ENCODE results near the gene CNST. TPM values are rescaled to one million over a fixed set of nuclear protein-coding genes. Genes with fewer than 3 reads are reported as not detected.
"Not testable (repeated sequence)": the region's sequence is repeated elsewhere in the genome, so short reads cannot be mapped to it uniquely, and the experiment has no call there.

The CNST gene
- total RNA-seq, 1 donor from 2014 or later = 8.3 TPM

DNA sequence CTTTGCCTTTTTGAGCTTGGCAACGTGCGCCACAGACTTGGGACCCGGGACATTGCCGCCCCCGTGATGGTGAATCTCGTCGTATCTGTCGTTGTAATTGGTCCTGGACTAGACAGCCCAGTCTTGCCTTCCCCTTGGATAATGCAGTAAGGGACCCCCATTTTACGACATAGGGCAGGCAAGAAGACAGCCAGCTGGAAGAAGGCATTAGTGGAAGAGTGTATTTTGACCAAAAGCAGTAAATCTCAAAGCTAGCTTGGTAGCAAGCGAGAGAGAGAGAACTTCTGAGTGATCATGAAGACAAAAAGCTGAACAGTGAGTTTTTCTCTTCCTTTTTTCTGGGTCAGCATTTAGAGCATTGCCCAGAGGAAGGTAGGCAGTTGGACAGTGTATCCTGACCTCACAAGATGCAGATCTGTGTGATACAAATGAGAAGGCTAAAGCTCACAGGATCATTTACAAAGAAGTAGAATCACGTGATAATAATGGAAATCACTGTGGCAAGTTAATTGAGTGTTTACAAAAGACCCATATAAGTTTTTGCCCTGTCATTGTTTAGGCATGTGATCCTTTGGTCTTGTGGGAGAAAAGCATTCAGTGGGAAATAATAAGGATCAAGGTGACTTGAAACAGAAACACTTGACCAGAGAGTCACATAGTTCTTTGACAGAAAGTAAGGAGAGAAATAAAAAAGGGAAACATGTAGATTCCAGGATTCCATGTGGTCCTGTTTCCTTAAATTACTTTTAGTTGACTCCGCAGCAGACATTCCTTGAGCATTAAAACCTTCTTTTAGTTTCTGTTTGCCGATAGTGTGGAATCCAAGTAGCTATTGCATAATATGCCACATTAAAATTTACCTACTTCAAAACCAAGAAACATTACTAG, 66.3 kb downstream of the CNST start:
- peak; percentile 96 for DNase-seq (ENCODE audit: low read depth)
- no peak for TF ChIP-seq CTCF (conservative IDR thresholded peaks at IDR 0.05; ENCODE audit: low read depth, low read length)
- peak overlapping the region; percentile 42 for H3K4me3 ChIP-seq (ENCODE audit: low read depth, low read length)

GRCh38 chr1:246634659-246635058, 68.4 kb downstream of the CNST start:
- not testable (repeated sequence) for H3K4me3 ChIP-seq (ENCODE audit: low read depth, low read length); DNase-seq (ENCODE audit: low read depth)

GRCh38 chr1:246638941-246639655, 72.8 kb downstream of the CNST start:
- DNase-seq (ENCODE audit: low read depth) = no peak
- H3K4me3 ChIP-seq (ENCODE audit: low read depth, low read length) = no peak overlapping the region
- no peak for TF ChIP-seq CTCF (conservative IDR thresholded peaks at IDR 0.05; ENCODE audit: low read depth, low read length)

DNA sequence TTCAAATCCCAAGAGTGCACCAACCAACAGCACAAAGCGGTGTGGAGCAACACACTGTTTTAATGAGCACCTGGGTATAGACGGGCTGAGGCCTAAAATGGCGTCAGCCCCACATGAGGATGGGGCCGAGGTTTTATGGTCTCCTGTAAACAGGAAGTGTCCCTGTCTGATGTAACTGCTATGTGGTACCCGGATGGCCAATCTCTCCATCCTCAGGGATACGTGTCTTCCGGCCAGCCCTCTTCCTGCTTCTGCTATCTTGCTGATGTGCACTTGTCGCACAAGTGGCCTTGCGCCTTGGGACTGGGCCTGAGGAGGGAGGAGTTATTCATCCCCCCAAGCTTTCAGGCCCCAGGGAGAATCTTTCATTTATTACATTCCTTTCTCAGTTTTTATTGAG, 73.5 kb downstream of the CNST start:
- DNase-seq (ENCODE audit: low read depth) = no peak
- no peak overlapping the region for H3K4me3 ChIP-seq (ENCODE audit: low read depth, low read length)
- no peak for TF ChIP-seq CTCF (conservative IDR thresholded peaks at IDR 0.05; ENCODE audit: low read depth, low read length)

DNA sequence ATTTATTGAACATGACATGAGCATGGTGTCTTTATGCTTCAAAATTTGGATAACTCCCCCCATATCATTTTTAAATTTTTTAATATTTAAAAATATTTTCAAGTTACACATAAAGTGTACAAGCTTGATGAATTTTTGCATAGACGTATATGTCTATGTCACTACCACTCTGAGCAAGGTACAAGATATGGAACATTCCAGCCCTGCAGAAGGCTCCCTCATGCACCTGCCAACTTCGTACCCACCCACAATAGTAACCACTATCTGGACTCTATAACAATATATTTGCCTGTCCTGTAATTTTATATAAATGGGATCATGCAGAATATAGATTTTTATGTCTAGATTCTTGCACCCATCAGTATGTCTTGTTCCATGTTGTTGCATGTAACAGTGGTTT, 74.5 kb downstream of the CNST start:
- no peak overlapping the region for H3K4me3 ChIP-seq (ENCODE audit: low read depth, low read length)
- TF ChIP-seq CTCF (conservative IDR thresholded peaks at IDR 0.05; ENCODE audit: low read depth, low read length) = no peak
- DNase-seq (ENCODE audit: low read depth) = no peak

- no peak for TF ChIP-seq CTCF (conservative IDR thresholded peaks at IDR 0.05; ENCODE audit: low read depth, low read length)
- H3K4me3 ChIP-seq (ENCODE audit: low read depth, low read length) = no peak overlapping the region
- no peak for DNase-seq (ENCODE audit: low read depth)
These were observed 75.1 kb downstream of the CNST start for GRCh38 chr1:246641394-246641793.

DNA sequence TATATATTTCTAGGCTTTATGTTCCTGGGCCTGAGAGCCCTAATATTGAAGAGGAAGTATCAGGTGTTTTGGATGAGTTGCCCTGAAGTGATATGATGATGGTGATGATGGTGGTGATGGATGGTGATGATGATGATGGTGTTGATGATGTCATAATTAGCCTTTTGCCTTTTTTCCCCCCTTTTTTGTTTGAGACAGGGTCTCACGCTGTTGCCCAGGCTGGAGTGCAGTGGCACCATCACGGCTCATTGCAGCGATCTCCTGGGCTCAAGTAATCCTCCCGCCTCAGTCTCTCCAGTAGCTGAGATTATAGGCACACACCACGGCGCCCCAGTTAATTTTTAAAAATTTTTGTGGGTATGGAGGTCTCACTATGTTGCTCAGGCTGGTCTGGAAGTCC, 76.5 kb downstream of the CNST start:
- no peak for TF ChIP-seq CTCF (conservative IDR thresholded peaks at IDR 0.05; ENCODE audit: low read depth, low read length)
- no peak overlapping the region for H3K4me3 ChIP-seq (ENCODE audit: low read depth, low read length)
- DNase-seq (ENCODE audit: low read depth) = no peak
